Activated CD4-positive, CD25-positive, alpha-beta regulatory T cell treated with anti-CD3 and anti-CD28 coated beads, Interleukin-2, amount 50 U/mL, for 72 hours (primary cell): ENCODE data around the gene RBFOX2.
"Not testable (repeated sequence)": the region's sequence is repeated elsewhere in the genome, so short reads cannot be mapped to it uniquely, and the experiment has no call there.

Source experiments
- DNase-seq: peaks from one replicate; pipeline ENCODE4 v3.0.0; 2021

Gene RBFOX2

GRCh38 chr22:36008131-36008530 is 20.5 kb downstream of the RBFOX2 start:
- DNase-seq, result no peak

DNA sequence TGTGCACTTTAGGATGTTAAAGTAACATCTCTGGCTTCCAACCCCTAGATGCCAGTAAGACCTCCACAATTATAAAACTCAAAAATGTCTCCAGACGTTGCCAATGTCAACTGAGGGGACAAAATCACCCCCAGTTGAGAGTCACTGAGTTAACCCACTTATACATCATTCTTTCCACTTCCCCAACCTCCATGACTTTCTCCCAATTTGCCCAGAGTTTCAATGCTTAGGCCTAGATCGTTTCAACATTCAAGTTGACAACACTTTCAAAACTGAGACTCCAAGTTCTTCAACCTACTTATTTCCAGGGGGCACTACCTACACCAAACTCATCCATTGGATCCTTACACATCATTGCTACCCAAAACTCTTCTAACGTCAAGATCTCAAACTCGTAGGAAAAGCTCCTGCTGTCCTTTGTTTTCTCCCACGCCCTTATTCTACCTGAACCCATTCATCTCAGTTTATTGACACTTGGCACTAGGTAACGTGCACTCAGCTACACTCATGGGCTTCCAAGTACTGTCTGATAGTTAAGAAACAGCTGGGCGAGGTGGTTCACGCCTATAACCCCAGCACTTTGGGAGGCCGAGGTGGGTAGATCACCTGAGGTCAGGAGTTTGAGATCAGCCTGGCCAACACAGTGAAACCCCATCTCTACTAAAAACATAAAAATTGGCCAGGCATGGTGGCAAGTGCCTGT is 24.5 kb downstream of the RBFOX2 start:
- DNase-seq, result no peak

DNA sequence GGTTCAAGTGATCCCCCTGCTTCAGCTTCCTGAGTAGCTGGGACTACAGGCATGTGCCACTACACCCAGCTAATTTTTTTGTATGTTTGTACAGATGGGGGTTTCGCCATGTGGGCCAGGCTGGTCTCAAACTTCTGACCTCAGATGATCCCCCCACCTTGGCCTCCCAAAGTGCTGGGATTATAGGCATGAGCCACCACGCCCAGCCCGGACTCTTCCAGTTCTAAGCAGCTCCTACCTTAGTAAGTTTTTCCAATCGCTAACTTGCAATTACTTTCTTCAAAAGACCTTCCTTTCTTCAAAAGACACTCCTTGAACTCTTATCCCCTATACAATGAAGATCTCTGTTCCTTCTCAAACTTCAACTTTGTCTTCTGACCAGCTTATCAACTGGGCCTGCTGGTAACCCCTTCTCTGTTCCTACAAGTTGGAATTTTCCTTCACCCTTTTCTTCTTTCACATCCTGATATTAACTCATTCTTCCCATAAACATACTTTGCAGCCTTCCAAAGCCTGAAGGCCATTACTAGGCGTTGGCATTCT is 25.8 kb downstream of the RBFOX2 start:
- no peak for DNase-seq

GRCh38 chr22:36002084-36002483 is 26.5 kb downstream of the RBFOX2 start:
- DNase-seq, result no peak

DNA sequence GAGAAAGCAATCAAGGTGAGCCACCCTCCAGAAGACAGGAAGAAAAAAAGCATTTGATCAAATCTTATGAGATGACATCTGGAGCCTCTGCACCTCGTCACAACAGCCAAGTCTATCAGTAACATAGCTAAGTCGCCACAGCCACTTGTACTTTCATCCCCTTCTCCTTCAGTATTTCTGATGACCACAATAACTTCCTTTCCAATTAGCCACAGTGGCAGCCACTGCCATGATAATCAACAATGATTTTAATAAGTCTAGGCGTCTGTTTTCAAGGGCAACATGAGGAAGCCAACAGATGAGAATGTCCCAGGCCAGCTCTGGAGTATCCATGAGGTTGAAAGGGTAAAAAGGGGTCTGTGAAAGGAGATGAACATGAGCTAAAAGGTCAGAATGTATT is 29.9 kb downstream of the RBFOX2 start:
- no peak for DNase-seq

DNA sequence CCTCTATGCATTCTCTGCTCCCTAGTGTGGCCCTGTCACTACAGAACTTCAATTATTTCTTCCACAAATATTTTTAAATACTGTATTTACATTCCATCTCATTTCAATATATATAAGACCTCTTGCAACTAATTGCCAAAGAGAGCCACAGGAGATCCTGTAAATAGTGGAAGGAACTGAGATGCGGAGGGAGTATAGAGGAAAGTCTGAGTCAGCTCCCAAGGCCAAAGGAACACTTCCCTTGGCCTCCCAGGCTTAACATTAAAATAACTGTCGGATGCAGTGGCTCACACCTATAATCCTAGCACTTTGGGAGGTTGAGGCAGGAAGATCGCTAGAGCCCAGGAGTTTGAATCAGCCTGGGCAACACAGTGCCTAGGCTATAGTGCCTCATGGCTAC is 31.2 kb downstream of the RBFOX2 start:
- no peak for DNase-seq

DNA sequence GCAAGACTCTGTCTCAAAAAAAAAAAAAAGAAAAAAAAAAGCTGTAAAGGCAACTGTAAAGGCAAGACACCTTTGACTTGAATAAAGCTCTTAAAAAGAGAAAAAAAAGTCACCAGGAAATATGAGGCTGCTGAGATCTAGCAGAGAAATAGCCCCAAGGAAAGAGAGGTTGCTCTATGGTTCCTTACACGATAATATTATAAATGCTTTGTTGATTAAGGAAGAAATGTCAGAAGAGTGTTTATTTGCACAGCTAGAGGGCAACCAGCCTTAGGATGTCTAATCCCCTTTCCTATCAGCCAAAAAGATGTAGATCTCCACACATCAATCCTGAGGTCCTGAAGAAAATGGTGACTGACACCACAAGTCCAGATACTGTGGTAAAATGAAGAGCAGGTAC is 32.0 kb downstream of the RBFOX2 start:
- no peak for DNase-seq

- DNase-seq, result no peak
These were observed 32.9 kb downstream of the RBFOX2 start for GRCh38 chr22:35995772-35996171.

GRCh38 chr22:35995348-35995747 is 33.3 kb downstream of the RBFOX2 start:
- no peak for DNase-seq

DNA sequence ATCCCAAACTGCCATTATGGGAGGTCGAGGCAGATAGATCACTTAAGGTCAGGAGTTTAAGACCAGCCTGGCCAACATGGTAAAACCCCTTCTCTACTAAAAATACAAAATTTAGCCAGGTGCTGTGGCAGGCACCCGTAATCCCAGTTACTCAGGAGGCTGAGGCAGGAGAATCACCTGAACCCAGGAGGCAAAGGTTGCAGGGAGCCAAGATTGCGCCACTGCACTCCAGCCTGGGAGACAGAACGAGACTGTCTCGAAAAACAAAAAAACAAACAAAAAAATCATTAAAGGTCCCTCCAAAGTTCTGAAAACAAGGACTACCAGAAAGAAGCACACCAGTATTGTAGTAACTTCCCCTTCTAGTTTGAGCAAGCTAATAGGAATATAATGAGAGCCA is 34.9 kb downstream of the RBFOX2 start:
- DNase-seq, result not testable (repeated sequence)

DNA sequence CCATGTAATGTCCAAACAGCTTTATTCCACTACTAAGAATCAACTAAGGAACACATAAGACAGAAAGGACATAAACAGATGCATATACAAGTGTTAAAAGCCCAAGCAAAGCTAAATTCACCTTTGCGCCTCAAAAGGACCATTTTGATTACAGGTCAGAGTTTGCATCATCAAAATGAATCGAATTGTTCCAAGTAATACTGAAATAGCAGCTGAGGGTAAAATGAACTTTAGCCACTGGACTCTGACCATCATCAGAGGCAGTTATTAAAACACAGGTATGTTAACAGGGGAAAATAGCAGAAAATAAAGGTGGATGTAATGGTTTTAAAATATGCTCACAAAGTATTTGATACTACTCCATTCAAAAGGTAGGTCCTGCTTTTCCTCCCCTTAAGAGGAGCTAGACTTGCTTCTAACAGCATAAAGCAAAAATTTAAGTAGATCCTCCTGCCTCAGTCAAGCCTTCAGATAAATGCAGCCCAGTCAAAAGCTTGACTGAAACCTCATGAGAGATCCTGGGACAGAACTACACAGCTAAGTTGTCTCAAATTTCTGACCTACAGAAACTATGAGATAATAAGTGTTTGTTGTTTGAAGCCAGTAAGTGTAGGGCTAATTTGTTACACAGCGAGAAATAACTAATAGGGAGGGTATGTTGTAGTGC is 35.4 kb downstream of the RBFOX2 start:
- no peak for DNase-seq

DNA sequence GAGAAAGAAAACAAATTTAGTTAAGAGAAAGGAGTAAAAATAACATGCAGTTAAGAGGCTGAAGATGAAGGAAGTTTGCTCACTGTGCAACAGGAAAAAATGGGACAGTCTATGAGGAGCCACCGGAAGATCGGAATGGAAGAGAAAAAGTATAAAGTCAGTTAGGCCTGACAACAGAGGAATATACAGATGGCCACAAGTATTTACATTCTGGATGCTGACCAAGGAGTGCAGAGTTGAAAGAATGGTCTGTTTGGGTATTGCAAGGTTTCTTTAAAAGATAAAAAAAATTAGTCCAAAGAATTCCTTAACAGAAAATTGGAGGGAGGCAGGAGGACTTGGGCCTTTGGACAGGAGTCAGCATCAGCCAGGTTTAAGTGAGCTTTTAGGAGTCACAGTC is 37.5 kb downstream of the RBFOX2 start:
- DNase-seq, result no peak

GRCh38 chr22:35988030-35988429 is 40.6 kb downstream of the RBFOX2 start:
- no peak for DNase-seq

DNA sequence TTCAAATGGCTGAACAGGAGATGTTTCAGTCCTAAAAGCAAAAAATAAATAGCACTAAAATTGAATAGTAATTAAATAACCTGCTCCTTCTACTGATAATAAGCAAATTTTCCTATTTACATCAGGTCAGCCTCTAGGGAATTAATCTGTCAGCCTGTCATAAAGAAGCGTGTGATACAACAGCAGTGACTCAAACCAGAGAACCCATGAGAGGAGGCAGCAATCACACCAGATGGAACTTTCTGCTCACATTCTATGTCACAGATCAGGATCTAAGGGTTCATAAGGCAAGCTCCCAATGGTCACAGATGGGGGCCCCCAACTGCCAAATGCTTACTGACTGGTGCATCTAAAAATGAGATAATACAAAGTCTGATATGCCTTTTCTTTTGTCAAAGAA is 41.1 kb downstream of the RBFOX2 start:
- DNase-seq, result no peak

- DNase-seq, result no peak
These were observed 42.5 kb downstream of the RBFOX2 start for GRCh38 chr22:35986088-35986487.

DNA sequence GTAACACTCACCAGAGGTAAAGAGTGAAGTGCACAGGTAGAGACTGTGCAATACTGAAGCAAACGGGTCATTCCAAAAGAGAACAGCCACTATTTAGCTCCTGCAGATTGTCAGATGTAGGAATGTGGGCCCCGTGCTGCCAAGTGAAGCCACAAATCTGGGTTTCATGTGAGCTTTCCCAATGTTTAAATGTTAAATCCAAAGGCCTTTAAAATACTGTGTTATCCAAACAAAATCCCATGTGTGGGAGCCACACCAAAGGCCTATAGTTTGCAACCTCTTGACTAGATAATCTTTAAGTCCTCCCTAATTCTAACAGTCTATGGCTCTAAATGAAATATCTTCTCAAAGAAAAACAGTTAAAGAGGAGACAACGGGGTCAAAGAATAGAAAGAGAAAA is 43.3 kb downstream of the RBFOX2 start:
- no peak for DNase-seq

GRCh38 chr22:35984183-35985175 is 44.1 kb downstream of the RBFOX2 start:
- DNase-seq, result no peak

DNA sequence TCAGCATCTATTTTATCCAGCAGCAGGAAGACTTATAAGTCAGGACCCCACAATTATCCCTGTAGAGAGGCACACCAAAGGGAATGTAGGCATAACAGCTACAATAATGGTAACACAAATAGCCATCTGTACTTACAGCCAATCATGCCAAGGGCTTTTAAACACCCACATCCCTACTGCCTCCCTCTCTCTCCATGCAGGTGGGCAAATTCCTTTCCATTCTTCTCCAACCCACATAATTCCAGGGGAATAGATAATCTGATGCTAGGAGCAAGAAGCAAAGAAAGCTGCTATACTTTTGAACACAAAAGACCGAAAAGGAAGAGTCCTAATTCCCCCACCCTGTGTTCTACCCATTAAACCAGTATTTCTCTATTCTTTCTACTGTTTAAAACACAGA is 46.7 kb downstream of the RBFOX2 start:
- DNase-seq, result no peak

GRCh38 chr22:35978889-35979288 is 49.7 kb downstream of the RBFOX2 start:
- no peak for DNase-seq

DNA sequence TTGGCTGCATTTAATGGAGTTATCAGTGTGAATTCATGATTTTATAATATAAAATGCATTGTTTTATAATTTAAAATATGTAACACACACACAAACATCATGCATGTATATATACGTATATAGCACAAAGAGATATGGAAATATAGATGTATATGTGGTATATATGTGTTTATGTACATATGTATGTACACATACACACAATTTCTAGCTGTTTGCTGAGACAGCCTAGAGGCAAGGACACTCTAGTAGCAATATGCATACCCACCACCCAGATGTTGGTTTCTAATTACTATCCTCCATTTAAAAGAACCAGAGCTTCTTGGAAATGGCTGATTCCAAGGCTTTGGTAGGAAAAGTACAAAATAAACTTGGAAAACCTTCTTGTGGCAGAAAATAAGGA is 50.4 kb downstream of the RBFOX2 start:
- DNase-seq, result no peak

GRCh38 chr22:35977136-35977535 is 51.5 kb downstream of the RBFOX2 start:
- DNase-seq, result no peak

DNA sequence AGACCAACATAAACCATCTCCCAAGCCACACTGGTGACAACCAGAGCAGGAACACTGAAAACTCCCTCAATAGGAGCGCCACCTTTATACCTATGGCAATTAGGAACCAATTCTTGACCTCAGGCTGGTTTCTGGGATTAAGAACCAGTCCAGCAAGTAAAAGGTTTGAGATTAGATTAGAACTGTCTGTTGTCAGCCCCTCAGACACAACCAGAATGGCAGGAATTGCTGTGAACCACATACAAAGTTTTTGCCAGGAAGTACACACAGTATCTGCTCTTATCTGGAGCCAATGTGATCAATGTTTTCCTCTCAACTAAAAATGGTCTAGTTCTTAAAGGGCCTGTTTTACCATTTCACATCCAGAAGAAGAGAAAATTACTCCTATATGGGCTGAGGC is 55.2 kb downstream of the RBFOX2 start:
- no peak for DNase-seq

DNA sequence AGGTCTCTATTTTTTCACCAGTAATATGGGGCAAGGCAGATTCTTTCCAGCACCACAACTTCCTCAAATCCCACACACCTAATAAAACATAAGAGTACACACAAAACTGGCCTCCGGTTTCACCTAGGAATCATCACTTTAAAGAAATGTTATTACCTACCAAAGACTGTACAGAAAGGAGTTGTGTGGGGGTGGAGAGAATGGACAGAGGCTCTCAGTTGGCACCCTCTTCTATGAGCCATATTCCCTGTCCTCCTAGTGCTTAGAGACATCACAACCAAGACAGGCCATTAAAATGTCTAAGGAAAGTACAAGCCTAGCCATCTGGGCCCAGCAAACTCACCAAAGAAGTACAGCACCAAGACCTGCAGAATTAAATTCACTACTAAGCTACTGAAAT is 56.1 kb downstream of the RBFOX2 start:
- DNase-seq, result no peak
